Stimulated activated CD8-positive, alpha-beta memory T cell treated with anti-CD3 and anti-CD28 coated beads, Interleukin-2, amount 100 ng/mL, for 1 hour (primary cell): ENCODE results near the gene ACOX1.

Experiments
- DNase-seq, 2 donors: peaks; one replicate each; pipeline ENCODE4 v3.0.0-alpha.2; 2020; ENCODE audit warnings: low read depth in 2 of 2

ACOX1 gene

GRCh38 chr17:75892556-75893224 is 86.3 kb downstream of the ACOX1 start:
- DNase-seq, result no peak

GRCh38 chr17:75891605-75892555 is 87.1 kb downstream of the ACOX1 start:
- no peak for DNase-seq
